ENCODE measurements around the gene TNN.
"Not testable (repeated sequence)": the region's sequence is repeated elsewhere in the genome, so short reads cannot be mapped to it uniquely, and the experiment has no call there.

TNN gene

GRCh38 chr1:175095978-175096607 lies 28.5 kb downstream of the TNN start:
- H2BK120ac ChIP-seq (ENCODE audit: low read depth, low read length): no peak overlapping the region
- H3K79me1 ChIP-seq (replicated peaks; ENCODE audit: low read length, poor library complexity, severe bottlenecking): no peaks in the 10 kb centered on the region
- no peak overlapping the region for H3K23ac ChIP-seq (ENCODE audit: low read length in 2 of 2)
- H3K27me3 ChIP-seq (ENCODE audit: control insufficient read depth in 1 of 2, insufficient read depth in 1 of 2, low read length in 2 of 2): no peaks in the 10 kb centered on the region
- no peak overlapping the region for H2BK5ac ChIP-seq (ENCODE audit: low read depth, low read length, poor library complexity, severe bottlenecking)
- peak overlapping the region; percentile 28 for H4K91ac ChIP-seq (ENCODE audit: low read length)
- no peaks in the 10 kb centered on the region for H3K36me3 ChIP-seq (ENCODE audit: control insufficient read depth in 1 of 2, insufficient read depth in 2 of 2, low read depth in 1 of 2, low read length in 2 of 2)
- H3K27ac ChIP-seq (ENCODE audit: low read length, poor library complexity, severe bottlenecking): no peak overlapping the region
- no peak overlapping the region for H2BK15ac ChIP-seq (ENCODE audit: low read depth, poor library complexity, severe bottlenecking)
- no peak overlapping the region for H2AK5ac ChIP-seq (ENCODE audit: low read length, severe bottlenecking)
- no peak overlapping the region for H3K4me2 ChIP-seq (ENCODE audit: low read length, poor library complexity, severe bottlenecking)
- H3K4me3 ChIP-seq (ENCODE audit: insufficient read depth in 1 of 2, low read depth in 1 of 2, low read length in 2 of 2): no peak overlapping the region
- H2BK12ac ChIP-seq (ENCODE audit: low read length in 2 of 2): no peak overlapping the region
- 78% methylated on average over 3 of the region's 3 CpGs for WGBS
- H4K8ac ChIP-seq (ENCODE audit: low read length): no peak overlapping the region
- H3K4ac ChIP-seq (ENCODE audit: low read depth in 1 of 2, low read length in 2 of 2): no peak overlapping the region
- no peak overlapping the region for H3K9ac ChIP-seq (ENCODE audit: low read length)
- H3K14ac ChIP-seq (ENCODE audit: low read length in 2 of 2): no peak overlapping the region
- H2AFZ ChIP-seq (ENCODE audit: low read depth, low read length): no peak overlapping the region
- DNase-seq: no peak
- H3K4me1 ChIP-seq (ENCODE audit: control insufficient read depth, insufficient read depth, low read depth, low read length): no peaks in the 10 kb centered on the region
- no peaks in the 10 kb centered on the region for H3K9me3 ChIP-seq (ENCODE audit: control insufficient read depth, low read length)
- H3K18ac ChIP-seq (ENCODE audit: low read depth in 1 of 2, low read length in 2 of 2): no peak overlapping the region

GRCh38 chr1:175097361-175097760 lies 29.7 kb downstream of the TNN start:
- no peak overlapping the region for H2AK5ac ChIP-seq (ENCODE audit: low read length, severe bottlenecking)
- no peak for DNase-seq
- H2BK12ac ChIP-seq (ENCODE audit: low read length in 2 of 2): no peak overlapping the region
- H3K9ac ChIP-seq (ENCODE audit: low read length): no peak overlapping the region
- no peak overlapping the region for H3K27ac ChIP-seq (ENCODE audit: low read length, poor library complexity, severe bottlenecking)
- no peaks in the 10 kb centered on the region for H3K27me3 ChIP-seq (ENCODE audit: control insufficient read depth in 1 of 2, insufficient read depth in 1 of 2, low read length in 2 of 2)
- no peak overlapping the region for H3K4ac ChIP-seq (ENCODE audit: low read depth in 1 of 2, low read length in 2 of 2)
- no peak overlapping the region for H3K4me3 ChIP-seq (ENCODE audit: insufficient read depth in 1 of 2, low read depth in 1 of 2, low read length in 2 of 2)
- no peaks in the 10 kb centered on the region for H3K4me1 ChIP-seq (ENCODE audit: control insufficient read depth, insufficient read depth, low read depth, low read length)
- H3K79me1 ChIP-seq (replicated peaks; ENCODE audit: low read length, poor library complexity, severe bottlenecking): no peaks in the 10 kb centered on the region
- no peak overlapping the region for H4K8ac ChIP-seq (ENCODE audit: low read length)
- no peaks in the 10 kb centered on the region for H3K9me3 ChIP-seq (ENCODE audit: control insufficient read depth, low read length)
- H3K18ac ChIP-seq (ENCODE audit: low read depth in 1 of 2, low read length in 2 of 2): no peak overlapping the region
- no peak overlapping the region for H2BK120ac ChIP-seq (ENCODE audit: low read depth, low read length)
- H2BK15ac ChIP-seq (ENCODE audit: low read depth, poor library complexity, severe bottlenecking): no peak overlapping the region
- no peak overlapping the region for H3K23ac ChIP-seq (ENCODE audit: low read length in 2 of 2)
- H2BK5ac ChIP-seq (ENCODE audit: low read depth, low read length, poor library complexity, severe bottlenecking): no peak overlapping the region
- H2AFZ ChIP-seq (ENCODE audit: low read depth, low read length): no peak overlapping the region
- no peaks in the 10 kb centered on the region for H3K36me3 ChIP-seq (ENCODE audit: control insufficient read depth in 1 of 2, insufficient read depth in 2 of 2, low read depth in 1 of 2, low read length in 2 of 2)
- H3K14ac ChIP-seq (ENCODE audit: low read length in 2 of 2): peak overlapping the region in 1 of 2 experiments; percentile 41
- no peak overlapping the region for H4K91ac ChIP-seq (ENCODE audit: low read length)
- no peak overlapping the region for H3K4me2 ChIP-seq (ENCODE audit: low read length, poor library complexity, severe bottlenecking)
- 85% methylated on average over 9 of the region's 9 CpGs for WGBS

- no peak for DNase-seq
- H3K9me3 ChIP-seq (ENCODE audit: control insufficient read depth, low read length): no peaks in the 10 kb centered on the region
- H3K4me2 ChIP-seq (ENCODE audit: low read length, poor library complexity, severe bottlenecking): no peak overlapping the region
- WGBS: 82% methylated on average over 1 of the region's 2 CpGs
- H4K91ac ChIP-seq (ENCODE audit: low read length): no peak overlapping the region
- H3K27ac ChIP-seq (ENCODE audit: low read length, poor library complexity, severe bottlenecking): no peak overlapping the region
- H2BK15ac ChIP-seq (ENCODE audit: low read depth, poor library complexity, severe bottlenecking): no peak overlapping the region
- H3K4ac ChIP-seq (ENCODE audit: low read depth in 1 of 2, low read length in 2 of 2): no peak overlapping the region
- no peak overlapping the region for H3K23ac ChIP-seq (ENCODE audit: low read length in 2 of 2)
- no peak overlapping the region for H2BK12ac ChIP-seq (ENCODE audit: low read length in 2 of 2)
- no peaks in the 10 kb centered on the region for H3K27me3 ChIP-seq (ENCODE audit: control insufficient read depth in 1 of 2, insufficient read depth in 1 of 2, low read length in 2 of 2)
- no peak overlapping the region for H2BK120ac ChIP-seq (ENCODE audit: low read depth, low read length)
- no peak overlapping the region for H4K8ac ChIP-seq (ENCODE audit: low read length)
- no peaks in the 10 kb centered on the region for H3K79me1 ChIP-seq (replicated peaks; ENCODE audit: low read length, poor library complexity, severe bottlenecking)
- H3K4me3 ChIP-seq (ENCODE audit: insufficient read depth in 1 of 2, low read depth in 1 of 2, low read length in 2 of 2): no peak overlapping the region
- H3K14ac ChIP-seq (ENCODE audit: low read length in 2 of 2): no peak overlapping the region
- no peak overlapping the region for H3K18ac ChIP-seq (ENCODE audit: low read depth in 1 of 2, low read length in 2 of 2)
- no peak overlapping the region for H2AFZ ChIP-seq (ENCODE audit: low read depth, low read length)
- H2AK5ac ChIP-seq (ENCODE audit: low read length, severe bottlenecking): no peak overlapping the region
- no peaks in the 10 kb centered on the region for H3K4me1 ChIP-seq (ENCODE audit: control insufficient read depth, insufficient read depth, low read depth, low read length)
- H3K36me3 ChIP-seq (ENCODE audit: control insufficient read depth in 1 of 2, insufficient read depth in 2 of 2, low read depth in 1 of 2, low read length in 2 of 2): no peaks in the 10 kb centered on the region
- H3K9ac ChIP-seq (ENCODE audit: low read length): no peak overlapping the region
- no peak overlapping the region for H2BK5ac ChIP-seq (ENCODE audit: low read depth, low read length, poor library complexity, severe bottlenecking)
Observed at GRCh38 chr1:175099916-175100315, 32.3 kb downstream of the TNN start.

GRCh38 chr1:175102166-175102565 lies 34.5 kb downstream of the TNN start:
- H3K9ac ChIP-seq (ENCODE audit: low read length); H3K36me3 ChIP-seq (ENCODE audit: control insufficient read depth in 1 of 2, insufficient read depth in 2 of 2, low read depth in 1 of 2, low read length in 2 of 2); H2BK15ac ChIP-seq (ENCODE audit: low read depth, poor library complexity, severe bottlenecking); H4K91ac ChIP-seq (ENCODE audit: low read length); H2BK12ac ChIP-seq (ENCODE audit: low read length in 2 of 2); H2AK5ac ChIP-seq (ENCODE audit: low read length, severe bottlenecking); H3K23ac ChIP-seq (ENCODE audit: low read length in 2 of 2); H3K27me3 ChIP-seq (ENCODE audit: control insufficient read depth in 1 of 2, insufficient read depth in 1 of 2, low read length in 2 of 2); DNase-seq; H3K27ac ChIP-seq (ENCODE audit: low read length, poor library complexity, severe bottlenecking); H2AFZ ChIP-seq (ENCODE audit: low read depth, low read length); H3K18ac ChIP-seq (ENCODE audit: low read depth in 1 of 2, low read length in 2 of 2); H3K4ac ChIP-seq (ENCODE audit: low read depth in 1 of 2, low read length in 2 of 2); H3K4me2 ChIP-seq (ENCODE audit: low read length, poor library complexity, severe bottlenecking); H4K8ac ChIP-seq (ENCODE audit: low read length); H2BK120ac ChIP-seq (ENCODE audit: low read depth, low read length); H3K79me1 ChIP-seq (replicated peaks; ENCODE audit: low read length, poor library complexity, severe bottlenecking); H3K14ac ChIP-seq (ENCODE audit: low read length in 2 of 2); H3K4me3 ChIP-seq (ENCODE audit: insufficient read depth in 1 of 2, low read depth in 1 of 2, low read length in 2 of 2); H3K4me1 ChIP-seq (ENCODE audit: control insufficient read depth, insufficient read depth, low read depth, low read length); H3K9me3 ChIP-seq (ENCODE audit: control insufficient read depth, low read length); H2BK5ac ChIP-seq (ENCODE audit: low read depth, low read length, poor library complexity, severe bottlenecking): not testable (repeated sequence)
- 93% methylated on average over 7 of the region's 21 CpGs for WGBS
